Suprapubic skin (tissue), 4 donors: ENCODE data around the gene GLCCI1. TPM values are rescaled to one million over a fixed set of nuclear protein-coding genes. Genes with fewer than 3 reads are reported as not detected.

Source experiments
- DNase-seq, 2 donors: peaks; one replicate each; pipeline ENCODE4 v3.0.0-alpha.2; 2019; ENCODE audit warnings: low spot score in 2 of 2
- H3K27ac ChIP-seq: fragments of 200-600 bp; sonication (generic); one replicate; pipeline ENCODE4 v1.5.1; 2019
- H3K27me3 ChIP-seq: fragments of 200-600 bp; sonication (generic); one replicate; pipeline ENCODE4 v1.5.1; 2019
- H3K36me3 ChIP-seq: fragments of 200-600 bp; sonication (generic); one replicate; pipeline ENCODE4 v1.5.1; 2019
- H3K4me1 ChIP-seq: fragments of 200-600 bp; sonication (generic); one replicate; pipeline ENCODE4 v1.5.1; 2019
- H3K4me3 ChIP-seq: fragments of 200-600 bp; sonication (generic); one replicate; pipeline ENCODE4 v1.5.1; 2019; ENCODE audit warnings: mild to moderate bottlenecking
- H3K9me3 ChIP-seq: fragments of 200-600 bp; sonication (generic); one replicate; pipeline ENCODE4 v1.5.1; 2019
- CTCF ChIP-seq, 2 donors: fragments of 200-600 bp in 1 of 2; fragments of 450-650 bp in 1 of 2; sonication (generic) in 1 of 2; IDR thresholded peaks; one replicate each; pipeline ENCODE4 v1.5.1; 2016 to 2019; ENCODE audit warnings: antibody characterized with exemption in 2 of 2, mild to moderate bottlenecking in 1 of 2, moderate library complexity in 1 of 2
- EP300 ChIP-seq: sonication (generic); formaldehyde crosslinking; IDR thresholded peaks from one replicate; pipeline ENCODE4 v1.6.1; 2017; ENCODE audit warnings: antibody characterized with exemption
- POLR2A ChIP-seq, 2 donors: fragments of 450-650 bp; IDR thresholded peaks; one replicate each; pipeline ENCODE4 v1.6.1; 2017; ENCODE audit warnings: antibody characterized with exemption in 2 of 2, mild to moderate bottlenecking in 2 of 2, moderate library complexity in 2 of 2
- POLR2AphosphoS5 ChIP-seq, 3 donors: sonication (generic); formaldehyde crosslinking; IDR thresholded peaks; one replicate each; pipeline ENCODE4 v1.6.1; 2017; ENCODE audit warnings: antibody characterized with exemption in 3 of 3
- WGBS: methylation state at CpG from one replicate; pipeline ENCODE4 v1.1.5; 2018; 5-methylcytosine and 5-hydroxymethylcytosine counted together
- total RNA-seq, 4 donors: library from RNA; depleted of rRNA; stranded (reverse); fragments of >200 nt; gene quantifications; one replicate each; pipeline ENCODE4 v1.1.0, GENCODE V29; 2016

Gene GLCCI1
- total RNA-seq, result 10 to 100 TPM; 17.1 to 37.7 (median 23.6) TPM

GRCh38 chr7:7968544-7969305 lies at the start of gene GLCCI1:
Gene GLCCI1 (plus strand): TSS chr7:7968796. CDS start chr7:7969351, 555 bp downstream.
- 0% methylated on average over 15 of the region's 77 CpGs for WGBS
- Histone ChIP-seq H3K9me3 (no peaks in the 10 kb centered on the region), H3K36me3 (no peaks in the 10 kb centered on the region), H3K27me3 (no peaks in the 10 kb centered on the region), H3K4me1 (peaks cover 24% of the 10 kb centered on the region), H3K27ac (peak within 1 kb of the TSS; percentile 96), H3K4me3 (peak within 1 kb of the TSS; percentile 96)
- peak; percentile 97 for DNase-seq
- TF ChIP-seq EP300 (no peak), POLR2A (IDR thresholded peaks at IDR 0.05) (peak; percentile 51 to 77), POLR2AphosphoS5 (IDR thresholded peaks at IDR 0.05) (peak in 1 of 3 donors; percentile 55), CTCF (IDR thresholded peaks at IDR 0.05) (no peak)

GRCh38 chr7:7919449-7919945 lies 49.1 kb upstream of the GLCCI1 start:
- DNase-seq, result no peak
- TF ChIP-seq EP300 (no peak), POLR2A (IDR thresholded peaks at IDR 0.05) (no peak), POLR2AphosphoS5 (IDR thresholded peaks at IDR 0.05) (no peak), CTCF (IDR thresholded peaks at IDR 0.05) (no peak)
- H3K36me3 ChIP-seq, result no peaks in the 10 kb centered on the region
- H3K4me3 ChIP-seq, result no peak overlapping the region
- no peaks in the 10 kb centered on the region for H3K27me3 ChIP-seq
- H3K4me1 ChIP-seq, result no peaks in the 10 kb centered on the region
- H3K9me3 ChIP-seq, result no peaks in the 10 kb centered on the region
- WGBS, result 70% methylated on average over 2 of the region's 2 CpGs
- no peak overlapping the region for H3K27ac ChIP-seq

GRCh38 chr7:7920056-7920455 lies 48.5 kb upstream of the GLCCI1 start:
- Histone ChIP-seq H3K27ac (no peak overlapping the region), H3K4me1 (no peaks in the 10 kb centered on the region), H3K4me3 (no peak overlapping the region), H3K9me3 (no peaks in the 10 kb centered on the region), H3K27me3 (no peaks in the 10 kb centered on the region), H3K36me3 (no peaks in the 10 kb centered on the region)
- TF ChIP-seq CTCF (IDR thresholded peaks at IDR 0.05), result no peak
- TF ChIP-seq EP300, result no peak
- 44% methylated on average over 2 of the region's 2 CpGs for WGBS
- DNase-seq, result no peak

- Histone ChIP-seq H3K27ac (no peak overlapping the region), H3K4me3 (no peak overlapping the region), H3K4me1 (no peaks in the 10 kb centered on the region), H3K27me3 (no peaks in the 10 kb centered on the region), H3K36me3 (no peaks in the 10 kb centered on the region), H3K9me3 (no peaks in the 10 kb centered on the region)
- WGBS, result 49% methylated on average over 3 of the region's 3 CpGs
- TF ChIP-seq EP300, result no peak
- no peak for TF ChIP-seq POLR2A (IDR thresholded peaks at IDR 0.05)
- TF ChIP-seq CTCF (IDR thresholded peaks at IDR 0.05), result no peak
- no peak for TF ChIP-seq POLR2AphosphoS5 (IDR thresholded peaks at IDR 0.05)
- DNase-seq, result no peak
These were observed 48.1 kb upstream of the GLCCI1 start for GRCh38 chr7:7920481-7920880.

- H3K27me3 ChIP-seq, result no peaks in the 10 kb centered on the region
- H3K4me3 ChIP-seq, result no peak overlapping the region
- no peak for TF ChIP-seq EP300
- TF ChIP-seq POLR2AphosphoS5 (IDR thresholded peaks at IDR 0.05), result no peak
- no peak for TF ChIP-seq POLR2A (IDR thresholded peaks at IDR 0.05)
- TF ChIP-seq CTCF (IDR thresholded peaks at IDR 0.05), result no peak
These were observed 46.8 kb upstream of the GLCCI1 start for GRCh38 chr7:7921830-7922229.

More at GRCh38 chr7:7921830-7922229, 46.8 kb upstream of the GLCCI1 start:
- H3K4me1 ChIP-seq, result no peaks in the 10 kb centered on the region
- H3K27ac ChIP-seq, result no peak overlapping the region
- no peaks in the 10 kb centered on the region for H3K36me3 ChIP-seq
- H3K9me3 ChIP-seq, result no peaks in the 10 kb centered on the region
- no peak for DNase-seq
